A549 treated with Hydrocortisone at 1 μM for 4 hours (cell line): ENCODE measurements around the gene DBR1. TPM values are rescaled to one million over a fixed set of nuclear protein-coding genes. Genes with fewer than 3 reads are reported as not detected.

Experiments
- total RNA-seq: library from RNA; stranded (reverse); fragments of 200-300 nt; extraction: Qiagen RNA extraction; gene quantifications from 5 replicates; pipeline ENCODE4 v1.2.3, GENCODE V29; 2022

DBR1 gene
- total RNA-seq = 12.4 to 13.8 TPM (median 13.2 TPM) in 5 replicates

GRCh38 chr3:138174421-138175131 lies at the start of gene DBR1:
Gene DBR1, minus strand, starts transcription at chr3:138174921. Its CDS starts 126 bp downstream, at chr3:138174795.

GRCh38 chr3:138187296-138188012 lies 12.7 kb upstream of the DBR1 start, which contains the start of gene ARMC8:
Gene ARMC8, plus strand, starts transcription at chr3:138187301. Its CDS starts 254 bp downstream, at chr3:138187555.

GRCh38 chr3:138132239-138132638 lies 42.5 kb downstream of the DBR1 start, which contains the start of gene A4GNT:
Gene A4GNT, minus strand, starts transcription at chr3:138132390. Its CDS starts 1,134 bp downstream, at chr3:138131256.

GRCh38 chr3:138114988-138115971 lies 59.4 kb downstream of the DBR1 start, which contains the start of gene DZIP1L:
Gene DZIP1L, minus strand, starts transcription at chr3:138115608. Its CDS starts 11,637 bp downstream, at chr3:138103971.

Other genes starting within 250 kb of the DBR1 start
- not detected in 5 replicates for gene CLDN18, start 164.8 kb downstream of the DBR1 start, total RNA-seq
- 9.1 to 13.9 TPM (median 10.3 TPM) in 5 replicates for gene DZIP1L, start 59.3 kb downstream of the DBR1 start, total RNA-seq
- gene A4GNT, start 42.5 kb downstream of the DBR1 start, total RNA-seq = not detected in 5 replicates
- 31.1 to 51.6 TPM (median 41.2 TPM) in 5 replicates for gene ARMC8, start 12.4 kb upstream of the DBR1 start, total RNA-seq
- not detected in 5 replicates for gene NME9, start 154.9 kb upstream of the DBR1 start, total RNA-seq
- gene MRAS, start 173.7 kb upstream of the DBR1 start, total RNA-seq = 8.3 to 10.1 TPM (median 8.8 TPM) in 5 replicates